HL-60 (cell line): ENCODE measurements around the gene IL2RA.

Experiments used
- DNase-seq, 2 experiments: peaks; one replicate each; pipeline ENCODE4 v3.0.0-alpha.2; 2010 to 2020; ENCODE audit warnings: low read depth in 1 of 2, low spot score in 1 of 2
- H3K27ac ChIP-seq: fragments of 250-450 bp; sonication (Bioruptor Pico); replicated peaks from 2 replicates; pipeline ENCODE4 v1.5.1; 2020; ENCODE audit warnings: mild to moderate bottlenecking, moderate library complexity
- H3K27me3 ChIP-seq: fragments of 250-450 bp; sonication (Bioruptor Pico); 2 replicates; pipeline ENCODE4 v1.5.1; 2021; ENCODE audit warnings: mild to moderate bottlenecking, moderate library complexity; ENCODE audit not compliant: insufficient read depth, poor library complexity, severe bottlenecking
- H3K4me3 ChIP-seq: replicated peaks from 2 replicates; pipeline ENCODE4 v1.5.1; 2011; ENCODE audit warnings: mild to moderate bottlenecking, control low read depth, low read length; ENCODE audit not compliant: insufficient read depth
- GABPA ChIP-seq: IDR thresholded peaks from 2 replicates; pipeline ENCODE4 v1.6.1; 2012; ENCODE audit warnings: low read depth
- POLR2AphosphoS5 ChIP-seq: IDR thresholded peaks from 2 replicates; pipeline ENCODE4 v1.6.1; 2012; ENCODE audit warnings: low read depth
- SPI1 ChIP-seq: IDR thresholded peaks from 2 replicates; pipeline ENCODE4 v1.6.1; 2012; ENCODE audit warnings: low read depth, mild to moderate bottlenecking, borderline replicate concordance
- TF ChIP-seq, protein P1 (sequence below): IDR thresholded peaks from one replicate; pipeline ENCODE4 v1.5.1; 2011; ENCODE audit warnings: low read length, control low read depth, inconsistent platforms; ENCODE audit not compliant: insufficient read depth
- TF ChIP-seq, protein P2 (sequence below): IDR thresholded peaks from 2 replicates; pipeline ENCODE4 v1.6.1; 2012; ENCODE audit warnings: low read depth; ENCODE audit not compliant: insufficient replicate concordance

The IL2RA gene

DNA sequence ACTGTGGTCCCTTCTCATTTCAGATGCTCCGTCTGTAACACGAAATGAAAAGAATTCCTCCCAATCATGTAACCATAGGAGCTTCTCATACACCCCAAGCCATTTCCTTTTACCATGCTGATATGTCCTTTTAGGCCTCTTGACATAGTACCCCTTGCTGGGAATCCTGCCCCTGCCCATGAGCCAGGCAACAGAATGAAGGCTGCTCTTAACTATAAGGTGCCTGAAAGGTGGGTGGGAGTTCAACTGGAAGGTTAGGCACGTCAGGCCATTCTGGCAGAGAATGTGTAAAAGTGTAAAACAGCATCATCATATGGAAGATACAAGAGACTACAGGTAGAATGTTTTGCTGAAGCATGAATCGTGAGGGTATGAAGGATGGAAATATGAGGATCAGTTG lies 22.5 kb downstream of the IL2RA start:
- Histone ChIP-seq H3K4me3 (no peak overlapping the region), H3K27me3 (no peaks in the 10 kb centered on the region), H3K27ac (no peak overlapping the region)
- DNase-seq = no peak
- TF ChIP-seq GABPA (no peak), POLR2AphosphoS5 (no peak), SPI1 (no peak)
- TF ChIP-seq, protein P1, sequence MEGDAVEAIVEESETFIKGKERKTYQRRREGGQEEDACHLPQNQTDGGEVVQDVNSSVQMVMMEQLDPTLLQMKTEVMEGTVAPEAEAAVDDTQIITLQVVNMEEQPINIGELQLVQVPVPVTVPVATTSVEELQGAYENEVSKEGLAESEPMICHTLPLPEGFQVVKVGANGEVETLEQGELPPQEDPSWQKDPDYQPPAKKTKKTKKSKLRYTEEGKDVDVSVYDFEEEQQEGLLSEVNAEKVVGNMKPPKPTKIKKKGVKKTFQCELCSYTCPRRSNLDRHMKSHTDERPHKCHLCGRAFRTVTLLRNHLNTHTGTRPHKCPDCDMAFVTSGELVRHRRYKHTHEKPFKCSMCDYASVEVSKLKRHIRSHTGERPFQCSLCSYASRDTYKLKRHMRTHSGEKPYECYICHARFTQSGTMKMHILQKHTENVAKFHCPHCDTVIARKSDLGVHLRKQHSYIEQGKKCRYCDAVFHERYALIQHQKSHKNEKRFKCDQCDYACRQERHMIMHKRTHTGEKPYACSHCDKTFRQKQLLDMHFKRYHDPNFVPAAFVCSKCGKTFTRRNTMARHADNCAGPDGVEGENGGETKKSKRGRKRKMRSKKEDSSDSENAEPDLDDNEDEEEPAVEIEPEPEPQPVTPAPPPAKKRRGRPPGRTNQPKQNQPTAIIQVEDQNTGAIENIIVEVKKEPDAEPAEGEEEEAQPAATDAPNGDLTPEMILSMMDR = no peak
- TF ChIP-seq, protein P2, sequence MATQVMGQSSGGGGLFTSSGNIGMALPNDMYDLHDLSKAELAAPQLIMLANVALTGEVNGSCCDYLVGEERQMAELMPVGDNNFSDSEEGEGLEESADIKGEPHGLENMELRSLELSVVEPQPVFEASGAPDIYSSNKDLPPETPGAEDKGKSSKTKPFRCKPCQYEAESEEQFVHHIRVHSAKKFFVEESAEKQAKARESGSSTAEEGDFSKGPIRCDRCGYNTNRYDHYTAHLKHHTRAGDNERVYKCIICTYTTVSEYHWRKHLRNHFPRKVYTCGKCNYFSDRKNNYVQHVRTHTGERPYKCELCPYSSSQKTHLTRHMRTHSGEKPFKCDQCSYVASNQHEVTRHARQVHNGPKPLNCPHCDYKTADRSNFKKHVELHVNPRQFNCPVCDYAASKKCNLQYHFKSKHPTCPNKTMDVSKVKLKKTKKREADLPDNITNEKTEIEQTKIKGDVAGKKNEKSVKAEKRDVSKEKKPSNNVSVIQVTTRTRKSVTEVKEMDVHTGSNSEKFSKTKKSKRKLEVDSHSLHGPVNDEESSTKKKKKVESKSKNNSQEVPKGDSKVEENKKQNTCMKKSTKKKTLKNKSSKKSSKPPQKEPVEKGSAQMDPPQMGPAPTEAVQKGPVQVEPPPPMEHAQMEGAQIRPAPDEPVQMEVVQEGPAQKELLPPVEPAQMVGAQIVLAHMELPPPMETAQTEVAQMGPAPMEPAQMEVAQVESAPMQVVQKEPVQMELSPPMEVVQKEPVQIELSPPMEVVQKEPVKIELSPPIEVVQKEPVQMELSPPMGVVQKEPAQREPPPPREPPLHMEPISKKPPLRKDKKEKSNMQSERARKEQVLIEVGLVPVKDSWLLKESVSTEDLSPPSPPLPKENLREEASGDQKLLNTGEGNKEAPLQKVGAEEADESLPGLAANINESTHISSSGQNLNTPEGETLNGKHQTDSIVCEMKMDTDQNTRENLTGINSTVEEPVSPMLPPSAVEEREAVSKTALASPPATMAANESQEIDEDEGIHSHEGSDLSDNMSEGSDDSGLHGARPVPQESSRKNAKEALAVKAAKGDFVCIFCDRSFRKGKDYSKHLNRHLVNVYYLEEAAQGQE = no peak

DNA sequence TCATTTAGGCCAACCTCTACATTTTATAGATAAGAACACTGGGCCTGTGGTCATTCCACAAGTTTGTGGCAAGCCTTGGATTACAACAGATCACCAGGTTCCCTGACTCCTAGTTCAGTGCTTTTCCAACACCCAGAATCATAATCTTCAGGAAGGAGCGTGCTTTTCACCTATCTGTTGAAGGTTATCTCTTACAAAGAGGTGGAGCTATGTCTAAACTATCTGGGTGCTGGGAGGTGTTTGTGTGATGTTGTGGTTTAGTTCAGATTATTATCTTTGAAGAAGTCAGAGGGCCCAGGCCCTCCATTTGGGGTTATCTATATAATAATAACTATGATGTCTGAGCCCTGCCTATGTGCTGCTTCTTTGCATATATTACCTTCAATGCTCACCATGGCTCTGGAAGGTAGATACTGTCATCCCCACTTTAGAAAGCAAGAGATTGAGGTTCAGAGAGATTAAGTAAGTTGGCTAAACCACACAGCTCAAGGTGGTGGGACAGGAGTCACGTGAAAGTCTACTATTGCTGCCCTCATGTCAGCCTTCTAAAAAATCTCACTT lies 24.0 kb downstream of the IL2RA start:
- no peaks in the 10 kb centered on the region for H3K27me3 ChIP-seq
- TF ChIP-seq POLR2AphosphoS5 = no peak
- TF ChIP-seq, protein P2 = no peak
- TF ChIP-seq, protein P1 = no peak
- no peak for TF ChIP-seq SPI1
- no peak for TF ChIP-seq GABPA
- H3K27ac ChIP-seq = no peak overlapping the region
- H3K4me3 ChIP-seq = no peak overlapping the region
- no peak for DNase-seq

DNA sequence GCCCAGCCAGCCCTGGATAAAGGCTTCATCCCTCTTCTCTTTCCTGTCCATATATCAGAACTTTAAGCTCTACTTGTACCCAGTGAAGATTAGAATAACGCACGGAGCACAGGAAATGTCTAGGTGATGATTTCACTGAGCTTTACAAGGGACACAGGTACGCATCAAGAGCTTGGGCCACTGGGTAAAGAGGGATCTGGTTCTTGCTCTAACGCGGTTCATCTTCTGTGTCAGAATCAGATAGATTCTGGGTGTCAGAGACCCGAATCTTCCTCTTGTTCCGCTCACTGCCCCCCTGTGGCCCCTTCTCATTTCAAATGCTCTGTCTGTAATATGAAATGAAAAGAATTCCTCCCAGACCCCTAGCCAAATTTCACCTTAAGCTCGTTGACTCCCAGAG lies 24.7 kb downstream of the IL2RA start:
- no peak overlapping the region for H3K27ac ChIP-seq
- H3K4me3 ChIP-seq = no peak overlapping the region
- TF ChIP-seq POLR2AphosphoS5 (no peak), GABPA (no peak), SPI1 (no peak)
- TF ChIP-seq, protein P1 = no peak
- TF ChIP-seq, protein P2 = no peak
- H3K27me3 ChIP-seq = no peaks in the 10 kb centered on the region
- no peak for DNase-seq
